Measurements from ENCODE around the gene MAML3. TPM values are rescaled to one million over a fixed set of nuclear protein-coding genes. Genes with fewer than 3 reads are reported as not detected.

MAML3 gene
- total RNA-seq, 1 donor from 2014 or later, result 8.0 TPM

GRCh38 chr4:139973015-139973414 is 181.0 kb downstream of the MAML3 start:
- Mint-ChIP-seq H3K4me3 (ENCODE audit: unreplicated experiment) (no peak overlapping the region), H3K27me3 (ENCODE audit: unreplicated experiment) (no peaks in the 10 kb centered on the region), H3K27ac (ENCODE audit: unreplicated experiment) (no peak overlapping the region), H3K36me3 (ENCODE audit: unreplicated experiment) (no peaks in the 10 kb centered on the region), H3K9me3 (ENCODE audit: unreplicated experiment) (no peaks in the 10 kb centered on the region), H3K4me1 (ENCODE audit: unreplicated experiment) (peaks cover 13% of the 10 kb centered on the region)
- TF ChIP-seq CTCF (IDR thresholded peaks at IDR 0.05), result no peak
- DNase-seq (ENCODE audit: extremely low spot score, unreplicated experiment), result no peak

- no peaks in the 10 kb centered on the region for H3K27me3 Mint-ChIP-seq (ENCODE audit: unreplicated experiment)
- no peak for DNase-seq (ENCODE audit: extremely low spot score, unreplicated experiment)
- no peak overlapping the region for H3K27ac Mint-ChIP-seq (ENCODE audit: unreplicated experiment)
- H3K4me1 Mint-ChIP-seq (ENCODE audit: unreplicated experiment), result peaks cover 16% of the 10 kb centered on the region
- no peak overlapping the region for H3K4me3 Mint-ChIP-seq (ENCODE audit: unreplicated experiment)
- H3K9me3 Mint-ChIP-seq (ENCODE audit: unreplicated experiment), result no peaks in the 10 kb centered on the region
- no peaks in the 10 kb centered on the region for H3K36me3 Mint-ChIP-seq (ENCODE audit: unreplicated experiment)
- no peak for TF ChIP-seq CTCF (IDR thresholded peaks at IDR 0.05)
These were observed 181.7 kb downstream of the MAML3 start for GRCh38 chr4:139972305-139972704.

GRCh38 chr4:139971111-139971510 is 182.9 kb downstream of the MAML3 start:
- TF ChIP-seq CTCF (IDR thresholded peaks at IDR 0.05), result no peak
- H3K27me3 Mint-ChIP-seq (ENCODE audit: unreplicated experiment), result no peaks in the 10 kb centered on the region
- H3K9me3 Mint-ChIP-seq (ENCODE audit: unreplicated experiment), result no peaks in the 10 kb centered on the region
- no peak overlapping the region for H3K4me3 Mint-ChIP-seq (ENCODE audit: unreplicated experiment)
- no peak overlapping the region for H3K27ac Mint-ChIP-seq (ENCODE audit: unreplicated experiment)
- no peak for DNase-seq (ENCODE audit: extremely low spot score, unreplicated experiment)
- no peaks in the 10 kb centered on the region for H3K36me3 Mint-ChIP-seq (ENCODE audit: unreplicated experiment)
- peaks cover 10% of the 10 kb centered on the region for H3K4me1 Mint-ChIP-seq (ENCODE audit: unreplicated experiment)

GRCh38 chr4:139969635-139970266 is 184.2 kb downstream of the MAML3 start:
- no peak for DNase-seq (ENCODE audit: extremely low spot score, unreplicated experiment)
- no peak for TF ChIP-seq CTCF (IDR thresholded peaks at IDR 0.05)
- Mint-ChIP-seq H3K9me3 (ENCODE audit: unreplicated experiment) (no peaks in the 10 kb centered on the region), H3K4me1 (ENCODE audit: unreplicated experiment) (peaks cover 10% of the 10 kb centered on the region), H3K36me3 (ENCODE audit: unreplicated experiment) (no peaks in the 10 kb centered on the region), H3K4me3 (ENCODE audit: unreplicated experiment) (no peak overlapping the region), H3K27ac (ENCODE audit: unreplicated experiment) (no peak overlapping the region), H3K27me3 (ENCODE audit: unreplicated experiment) (no peaks in the 10 kb centered on the region)

- DNase-seq (ENCODE audit: extremely low spot score, unreplicated experiment), result no peak
- H3K4me3 Mint-ChIP-seq (ENCODE audit: unreplicated experiment), result no peak overlapping the region
- TF ChIP-seq CTCF (IDR thresholded peaks at IDR 0.05), result no peak
- no peaks in the 10 kb centered on the region for H3K27me3 Mint-ChIP-seq (ENCODE audit: unreplicated experiment)
- H3K4me1 Mint-ChIP-seq (ENCODE audit: unreplicated experiment), result peaks cover 14% of the 10 kb centered on the region
- H3K9me3 Mint-ChIP-seq (ENCODE audit: unreplicated experiment), result no peaks in the 10 kb centered on the region
- H3K36me3 Mint-ChIP-seq (ENCODE audit: unreplicated experiment), result no peaks in the 10 kb centered on the region
- no peak overlapping the region for H3K27ac Mint-ChIP-seq (ENCODE audit: unreplicated experiment)
These were observed 185.2 kb downstream of the MAML3 start for GRCh38 chr4:139968831-139969230.
